ENCODE measurements around the gene DSCAM. TPM values are rescaled to one million over a fixed set of nuclear protein-coding genes. Genes with fewer than 3 reads are reported as not detected.

Gene DSCAM
- total and polyA plus RNA-seq, 2 experiments from 2014 or later, result not detected

- TF ChIP-seq EZH2phosphoT487 (IDR thresholded peaks at IDR 0.05; ENCODE audit: insufficient read depth, low read depth) (no peak), EZH2 (IDR thresholded peaks at IDR 0.05; ENCODE audit: insufficient read depth, poor library complexity, severe bottlenecking) (no peak)
- no peaks in the 10 kb centered on the region for H3K36me3 ChIP-seq (ENCODE audit: low read depth)
- no peak overlapping the region for H3K9ac ChIP-seq
- H3K9me3 ChIP-seq (ENCODE audit: low read depth), result peaks cover 5% of the 10 kb centered on the region
- no peaks in the 10 kb centered on the region for H3K9me2 ChIP-seq (ENCODE audit: insufficient read depth)
- H3K79me2 ChIP-seq (ENCODE audit: insufficient read depth), result no peaks in the 10 kb centered on the region
- WGBS, 2 experiments (ENCODE audit: low coverage in 1 of 2, low lambda C conversion rate in 2 of 2, missing lambda C conversion rate in 2 of 2), result 50 to 57% methylated on average over 3 of the region's 3 CpGs
- H3K27ac ChIP-seq, result no peak overlapping the region
- no peaks in the 10 kb centered on the region for H3F3A ChIP-seq (ENCODE audit: insufficient read depth)
- H3K4me2 ChIP-seq (ENCODE audit: unreplicated experiment), result no peak overlapping the region
- no peaks in the 10 kb centered on the region for H3K27me3 ChIP-seq (replicated peaks; ENCODE audit: insufficient read depth)
- in situ Hi-C loops (cut with MboI), result no loop called here
- H3K4me1 ChIP-seq (ENCODE audit: insufficient read depth), result no peaks in the 10 kb centered on the region
- DNase-seq, result no peak
- no peak overlapping the region for H2AFZ ChIP-seq
- no peaks in the 10 kb centered on the region for H4K20me1 ChIP-seq (ENCODE audit: insufficient read depth)
- H3K4me3 ChIP-seq, result no peak overlapping the region
Measured at GRCh38 chr21:40717028-40717427, 129.9 kb downstream of the DSCAM start.

GRCh38 chr21:40714536-40714935, 132.4 kb downstream of the DSCAM start:
- no peaks in the 10 kb centered on the region for H3K79me2 ChIP-seq (ENCODE audit: insufficient read depth)
- no peak for DNase-seq
- WGBS, 2 experiments (ENCODE audit: low coverage in 1 of 2, low lambda C conversion rate in 2 of 2, missing lambda C conversion rate in 2 of 2), result 18 to 21% methylated on average over 4 of the region's 4 CpGs

GRCh38 chr21:40707656-40708244, 139.2 kb downstream of the DSCAM start:
- no peak for DNase-seq
- Histone ChIP-seq H3K27me3 (replicated peaks; ENCODE audit: insufficient read depth) (no peaks in the 10 kb centered on the region), H3K36me3 (ENCODE audit: low read depth) (no peaks in the 10 kb centered on the region), H4K20me1 (ENCODE audit: insufficient read depth) (no peaks in the 10 kb centered on the region), H3K79me2 (ENCODE audit: insufficient read depth) (no peaks in the 10 kb centered on the region), H2AFZ (no peak overlapping the region), H3K9me3 (ENCODE audit: low read depth) (no peaks in the 10 kb centered on the region), H3K27ac (no peak overlapping the region), H3F3A (ENCODE audit: insufficient read depth) (no peaks in the 10 kb centered on the region), H3K4me2 (ENCODE audit: unreplicated experiment) (no peak overlapping the region), H3K9me2 (ENCODE audit: insufficient read depth) (no peaks in the 10 kb centered on the region), H3K9ac (no peak overlapping the region), H3K4me3 (no peak overlapping the region), H3K4me1 (ENCODE audit: insufficient read depth) (no peaks in the 10 kb centered on the region)
- in situ Hi-C loops (cut with MboI), result no loop called here
- TF ChIP-seq EZH2 (IDR thresholded peaks at IDR 0.05; ENCODE audit: insufficient read depth, poor library complexity, severe bottlenecking) (no peak), EZH2phosphoT487 (IDR thresholded peaks at IDR 0.05; ENCODE audit: insufficient read depth, low read depth) (no peak)

More at GRCh38 chr21:40714536-40714935, 132.4 kb downstream of the DSCAM start:
- Histone ChIP-seq H4K20me1 (ENCODE audit: insufficient read depth) (no peaks in the 10 kb centered on the region), H3K27me3 (replicated peaks; ENCODE audit: insufficient read depth) (no peaks in the 10 kb centered on the region), H3K4me3 (no peak overlapping the region), H3K27ac (no peak overlapping the region), H3K4me1 (ENCODE audit: insufficient read depth) (no peaks in the 10 kb centered on the region), H3K9me2 (ENCODE audit: insufficient read depth) (no peaks in the 10 kb centered on the region), H3K9ac (no peak overlapping the region), H3K9me3 (ENCODE audit: low read depth) (no peaks in the 10 kb centered on the region), H3K36me3 (ENCODE audit: low read depth) (no peaks in the 10 kb centered on the region), H3K4me2 (ENCODE audit: unreplicated experiment) (no peak overlapping the region), H3F3A (ENCODE audit: insufficient read depth) (no peaks in the 10 kb centered on the region), H2AFZ (no peak overlapping the region)
- in situ Hi-C loops (cut with MboI), result no loop called here
- TF ChIP-seq EZH2 (IDR thresholded peaks at IDR 0.05; ENCODE audit: insufficient read depth, poor library complexity, severe bottlenecking) (no peak), EZH2phosphoT487 (IDR thresholded peaks at IDR 0.05; ENCODE audit: insufficient read depth, low read depth) (no peak)

- no peak overlapping the region for H2AFZ ChIP-seq
- in situ Hi-C loops (cut with MboI), result no loop called here
- H3K79me2 ChIP-seq (ENCODE audit: insufficient read depth), result no peaks in the 10 kb centered on the region
- H3K9me2 ChIP-seq (ENCODE audit: insufficient read depth), result no peaks in the 10 kb centered on the region
- no peak for TF ChIP-seq EZH2 (IDR thresholded peaks at IDR 0.05; ENCODE audit: insufficient read depth, poor library complexity, severe bottlenecking)
- TF ChIP-seq EZH2phosphoT487 (IDR thresholded peaks at IDR 0.05; ENCODE audit: insufficient read depth, low read depth), result no peak
- H3K9ac ChIP-seq, result no peak overlapping the region
- H3K4me2 ChIP-seq (ENCODE audit: unreplicated experiment), result no peak overlapping the region
- 11 to 18% methylated on average over 4 of the region's 4 CpGs for WGBS, 2 experiments (ENCODE audit: low coverage in 1 of 2, low lambda C conversion rate in 2 of 2, missing lambda C conversion rate in 2 of 2)
- no peak overlapping the region for H3K4me3 ChIP-seq
- H4K20me1 ChIP-seq (ENCODE audit: insufficient read depth), result no peaks in the 10 kb centered on the region
- no peak for DNase-seq
- H3K4me1 ChIP-seq (ENCODE audit: insufficient read depth), result no peaks in the 10 kb centered on the region
- H3K27me3 ChIP-seq (replicated peaks; ENCODE audit: insufficient read depth), result no peaks in the 10 kb centered on the region
- no peak overlapping the region for H3K27ac ChIP-seq
- no peaks in the 10 kb centered on the region for H3K36me3 ChIP-seq (ENCODE audit: low read depth)
- H3F3A ChIP-seq (ENCODE audit: insufficient read depth), result no peaks in the 10 kb centered on the region
- H3K9me3 ChIP-seq (ENCODE audit: low read depth), result peaks cover 5% of the 10 kb centered on the region
Measured at GRCh38 chr21:40706806-40707655, 139.9 kb downstream of the DSCAM start.
